ENCODE results near the gene KRTAP9-9. TPM values are rescaled to one million over a fixed set of nuclear protein-coding genes. Genes with fewer than 3 reads are reported as not detected.
"Not testable (repeated sequence)": the region's sequence is repeated elsewhere in the genome, so short reads cannot be mapped to it uniquely, and the experiment has no call there.

KRTAP9-9 gene
- total and polyA plus RNA-seq, 12 donors: not detected

DNA sequence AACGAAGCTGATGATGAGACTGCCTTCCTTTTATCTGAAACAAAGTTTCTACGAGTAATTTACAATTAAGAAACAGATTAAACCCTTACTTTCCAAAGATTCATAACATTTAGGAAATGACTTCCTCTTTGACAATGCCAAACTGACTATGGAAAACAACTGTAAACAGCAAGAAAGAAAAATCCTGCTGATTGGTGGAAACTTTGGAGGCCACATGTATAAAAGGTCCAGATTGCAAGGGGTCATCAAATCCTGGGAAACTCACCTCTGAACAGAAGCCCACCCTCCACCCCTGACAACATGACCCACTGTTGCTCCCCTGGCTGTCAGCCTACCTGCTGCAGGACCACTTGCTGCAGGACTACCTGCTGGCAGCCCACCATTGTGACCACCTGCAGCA lies 9.9 kb downstream of the KRTAP9-9 start, which contains the start of gene KRTAP9-6:
Gene KRTAP9-6, plus strand, starts transcription at position 301 of the 400 bp plus-strand sequence. Its CDS starts 0 bp downstream, at position 301.
- TF ChIP-seq, protein P1, sequence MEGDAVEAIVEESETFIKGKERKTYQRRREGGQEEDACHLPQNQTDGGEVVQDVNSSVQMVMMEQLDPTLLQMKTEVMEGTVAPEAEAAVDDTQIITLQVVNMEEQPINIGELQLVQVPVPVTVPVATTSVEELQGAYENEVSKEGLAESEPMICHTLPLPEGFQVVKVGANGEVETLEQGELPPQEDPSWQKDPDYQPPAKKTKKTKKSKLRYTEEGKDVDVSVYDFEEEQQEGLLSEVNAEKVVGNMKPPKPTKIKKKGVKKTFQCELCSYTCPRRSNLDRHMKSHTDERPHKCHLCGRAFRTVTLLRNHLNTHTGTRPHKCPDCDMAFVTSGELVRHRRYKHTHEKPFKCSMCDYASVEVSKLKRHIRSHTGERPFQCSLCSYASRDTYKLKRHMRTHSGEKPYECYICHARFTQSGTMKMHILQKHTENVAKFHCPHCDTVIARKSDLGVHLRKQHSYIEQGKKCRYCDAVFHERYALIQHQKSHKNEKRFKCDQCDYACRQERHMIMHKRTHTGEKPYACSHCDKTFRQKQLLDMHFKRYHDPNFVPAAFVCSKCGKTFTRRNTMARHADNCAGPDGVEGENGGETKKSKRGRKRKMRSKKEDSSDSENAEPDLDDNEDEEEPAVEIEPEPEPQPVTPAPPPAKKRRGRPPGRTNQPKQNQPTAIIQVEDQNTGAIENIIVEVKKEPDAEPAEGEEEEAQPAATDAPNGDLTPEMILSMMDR (IDR thresholded peaks at IDR 0.05): no peak
- Histone ChIP-seq H3K4me1 (no peaks in the 10 kb centered on the region), H3K27ac (no peak within 1 kb of the TSS), H3K9me3 (no peaks in the 10 kb centered on the region), H3K36me3 (no peaks in the 10 kb centered on the region), H3K4me3 (no peak within 1 kb of the TSS), H3K27me3 (peaks cover 0 to 24% (median 11%) of the 10 kb centered on the region in 7 donors)
- DNase-seq (no peak), ATAC-seq (no peak)
- intact Hi-C loops (cut with DNase I): no loop called here
- 35 to 54% methylated on average over 2 of the region's 2 CpGs for WGBS, 2 donors

DNA sequence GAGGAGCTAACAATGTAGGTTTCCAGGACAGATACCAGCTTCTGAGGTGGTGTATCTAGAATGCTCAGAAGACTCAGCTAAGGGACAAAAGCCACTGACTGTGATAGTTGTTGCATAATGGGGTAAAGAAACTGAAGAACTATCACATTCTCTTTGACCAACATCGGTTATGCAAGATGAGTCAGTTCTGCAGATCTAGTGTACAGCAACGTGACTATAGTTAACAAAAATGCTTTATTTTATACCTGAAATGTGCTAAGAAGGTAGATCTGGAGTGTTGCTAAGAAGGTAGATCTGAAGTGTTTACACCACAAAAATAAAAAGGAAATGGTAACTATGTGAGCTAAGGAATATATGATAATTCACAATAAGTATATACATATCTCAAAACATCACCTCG lies 12.5 kb downstream of the KRTAP9-9 start:
- H3K27me3 ChIP-seq: peaks cover 0 to 21% (median 4%) of the 10 kb centered on the region in 7 donors
- TF ChIP-seq, protein P1 (IDR thresholded peaks at IDR 0.05): no peak
- WGBS, 2 donors: 84% methylated on average over 3 of the region's 3 CpGs; no CpG with 5 or more reads in 1 of the 2 donors
- intact Hi-C loops (cut with DNase I): no loop called here
- no peaks in the 10 kb centered on the region for H3K4me1 ChIP-seq
- H3K27ac ChIP-seq: no peak overlapping the region
- ATAC-seq (no peak), DNase-seq (no peak)
- no peaks in the 10 kb centered on the region for H3K36me3 ChIP-seq
- H3K9me3 ChIP-seq: no peaks in the 10 kb centered on the region
- no peak overlapping the region for H3K4me3 ChIP-seq

DNA sequence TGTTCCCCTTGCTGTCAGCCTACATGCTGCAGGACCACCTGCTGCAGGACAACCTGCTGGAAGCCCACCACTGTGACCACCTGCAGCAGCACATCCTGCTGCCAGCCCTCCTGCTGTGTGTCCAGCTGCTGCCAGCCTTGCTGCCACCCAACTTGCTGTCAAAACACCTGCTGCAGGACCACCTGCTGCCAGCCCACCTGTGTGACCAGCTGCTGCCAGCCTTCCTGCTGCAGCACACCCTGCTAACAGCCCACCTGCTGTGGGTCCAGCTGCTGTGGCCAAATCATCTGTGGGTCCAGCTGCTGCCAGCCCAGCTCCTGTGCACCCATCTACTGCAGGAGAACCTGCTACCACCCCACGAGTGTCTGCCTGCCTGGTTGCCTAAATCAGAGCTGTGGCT lies 16.1 kb downstream of the KRTAP9-9 start:
- intact Hi-C loops (cut with DNase I); H3K4me1 ChIP-seq; H3K4me3 ChIP-seq; DNase-seq; H3K36me3 ChIP-seq; H3K9me3 ChIP-seq; ATAC-seq; H3K27ac ChIP-seq: not testable (repeated sequence)
- WGBS, 2 donors: 36% methylated on average over 1 of the region's 1 CpG; no CpG with 5 or more reads in 1 of the 2 donors
- peaks cover 0 to 13% (median 5%) of the 10 kb centered on the region in 7 donors for H3K27me3 ChIP-seq

DNA sequence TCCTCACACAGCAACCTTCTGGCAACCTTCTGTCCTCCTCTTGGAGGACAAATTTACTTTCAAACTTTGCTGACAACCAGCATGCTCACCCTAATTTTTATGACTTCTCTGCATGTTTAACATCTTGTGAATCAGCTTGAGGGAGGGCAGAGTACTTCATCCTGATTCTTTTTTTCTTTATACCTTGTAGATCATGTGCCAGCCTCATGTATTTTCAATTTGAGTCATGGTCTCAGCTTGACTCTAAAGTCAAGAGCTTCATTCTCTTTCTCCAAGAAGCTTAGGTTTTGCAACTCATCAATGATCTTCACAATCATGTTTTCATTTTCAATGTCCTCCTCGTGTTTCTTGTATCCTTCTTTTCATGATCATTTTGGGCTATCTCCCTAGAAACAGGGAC lies 16.7 kb downstream of the KRTAP9-9 start:
- H3K4me1 ChIP-seq: no peaks in the 10 kb centered on the region
- H3K9me3 ChIP-seq: no peaks in the 10 kb centered on the region
- H3K27me3 ChIP-seq: peaks cover 0 to 13% (median 5%) of the 10 kb centered on the region in 7 donors
- intact Hi-C loops (cut with DNase I): no loop called here
- 76% methylated on average over 1 of the region's 1 CpG; no CpG with 5 or more reads in 1 of the 2 donors for WGBS, 2 donors
- no peak for ATAC-seq
- no peak overlapping the region for H3K27ac ChIP-seq
- TF ChIP-seq, protein P1 (IDR thresholded peaks at IDR 0.05): no peak
- no peak overlapping the region for H3K4me3 ChIP-seq
- H3K36me3 ChIP-seq: no peaks in the 10 kb centered on the region
- no peak for DNase-seq

DNA sequence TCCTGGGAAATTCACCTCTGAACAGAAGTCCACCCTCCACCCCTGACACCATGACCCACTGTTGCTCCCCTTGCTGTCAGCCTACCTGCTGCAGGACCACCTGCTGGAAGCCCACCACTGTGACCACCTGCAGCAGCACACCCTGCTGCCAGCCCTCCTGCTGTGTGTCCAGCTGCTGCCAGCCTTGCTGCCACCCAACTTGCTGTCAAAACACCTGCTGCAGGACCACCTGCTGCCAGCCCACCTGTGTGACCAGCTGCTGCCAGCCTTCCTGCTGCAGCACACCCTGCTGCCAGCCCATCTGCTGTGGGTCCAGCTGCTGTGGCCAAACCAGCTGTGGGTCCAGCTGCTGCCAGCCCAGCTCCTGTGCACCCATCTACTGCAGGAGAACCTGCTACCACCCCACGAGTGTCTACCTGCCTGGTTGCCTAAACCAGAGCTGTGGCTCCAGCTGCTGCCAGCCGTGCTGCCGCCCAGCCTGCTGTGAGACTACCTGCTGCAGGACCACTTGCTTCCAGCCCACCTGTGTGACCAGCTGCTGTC lies 20.5 kb downstream of the KRTAP9-9 start, which contains the start of gene KRTAP9-7:
Gene KRTAP9-7, plus strand, starts transcription at position 51 of the 543 bp plus-strand sequence. Its CDS starts 0 bp downstream, at position 51.
- peaks cover 0 to 24% (median 16%) of the 10 kb centered on the region in 7 donors for H3K27me3 ChIP-seq
- intact Hi-C loops (cut with DNase I); H3K9me3 ChIP-seq; H3K4me1 ChIP-seq; H3K27ac ChIP-seq; H3K36me3 ChIP-seq; DNase-seq; ATAC-seq; H3K4me3 ChIP-seq: not testable (repeated sequence)
- 68 to 70% methylated on average over 3 of the region's 3 CpGs for WGBS, 2 donors
